Stimulated activated CD8-positive, alpha-beta memory T cell treated with anti-CD3 and anti-CD28 coated beads, Interleukin-15, amount 100 ng/mL, for 48 hours (primary cell): Measurements from ENCODE around the gene FAAH.
"Not testable (repeated sequence)": the region's sequence is repeated elsewhere in the genome, so short reads cannot be mapped to it uniquely, and the experiment has no call there.

Experiments
- DNase-seq, 2 donors: peaks; one replicate each; pipeline ENCODE4 v3.0.0-alpha.2; 2020; ENCODE audit warnings: low read depth in 2 of 2

Gene FAAH

GRCh38 chr1:46394108-46394871, at the start of gene FAAH:
Gene FAAH (plus strand): TSS chr1:46394317. CDS start chr1:46394349, 32 bp downstream.
- no peak for DNase-seq

GRCh38 chr1:46344481-46344880, 49.6 kb upstream of the FAAH start:
- no peak for DNase-seq

- no peak for DNase-seq
These were observed 48.8 kb upstream of the FAAH start for GRCh38 chr1:46345281-46345680.

DNA sequence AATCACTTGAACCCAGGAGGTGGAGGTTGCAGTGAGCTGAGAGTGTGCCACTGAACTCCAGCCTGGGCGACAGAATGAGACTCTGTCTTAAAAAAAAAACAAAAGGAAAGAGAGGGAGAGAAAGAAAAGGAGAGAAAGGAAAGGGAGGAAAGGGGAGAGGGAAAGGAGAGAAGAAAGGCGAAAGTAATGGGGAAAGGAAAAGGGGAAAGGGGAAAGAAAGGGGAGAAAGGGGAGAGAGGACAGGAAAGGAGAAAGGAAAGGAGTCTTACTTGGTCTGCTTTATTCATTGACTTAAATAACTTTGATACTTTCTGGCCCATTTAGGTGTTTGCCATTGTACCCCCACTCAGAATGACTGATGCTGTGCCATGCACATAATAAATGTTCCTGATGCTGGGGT, 41.8 kb upstream of the FAAH start:
- DNase-seq: no peak

GRCh38 chr1:46355920-46356319, 38.2 kb upstream of the FAAH start:
- not testable (repeated sequence) for DNase-seq

- no peak for DNase-seq
These were observed 32.0 kb upstream of the FAAH start for GRCh38 chr1:46362158-46362557.

- no peak for DNase-seq
These were observed 31.0 kb upstream of the FAAH start for GRCh38 chr1:46363121-46363520.

DNA sequence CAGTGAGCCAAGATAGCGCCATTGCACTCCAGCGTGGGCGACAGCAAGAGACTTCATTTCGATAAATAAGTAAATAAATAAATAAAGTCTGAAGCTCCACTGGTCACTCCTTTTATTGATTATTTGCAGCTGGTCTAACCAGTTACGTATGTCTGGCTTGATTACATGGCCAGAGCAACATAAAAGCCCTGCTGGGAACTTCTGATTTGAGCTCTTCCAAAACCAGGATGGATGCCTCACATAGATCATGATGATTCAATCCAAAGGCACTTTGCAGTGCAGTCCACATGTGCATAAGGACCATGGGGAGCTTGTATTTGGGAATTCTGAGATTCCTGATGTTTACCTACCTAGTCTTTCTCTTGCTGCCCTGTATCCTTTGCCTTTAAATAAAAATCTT, 29.5 kb upstream of the FAAH start:
- DNase-seq: no peak

DNA sequence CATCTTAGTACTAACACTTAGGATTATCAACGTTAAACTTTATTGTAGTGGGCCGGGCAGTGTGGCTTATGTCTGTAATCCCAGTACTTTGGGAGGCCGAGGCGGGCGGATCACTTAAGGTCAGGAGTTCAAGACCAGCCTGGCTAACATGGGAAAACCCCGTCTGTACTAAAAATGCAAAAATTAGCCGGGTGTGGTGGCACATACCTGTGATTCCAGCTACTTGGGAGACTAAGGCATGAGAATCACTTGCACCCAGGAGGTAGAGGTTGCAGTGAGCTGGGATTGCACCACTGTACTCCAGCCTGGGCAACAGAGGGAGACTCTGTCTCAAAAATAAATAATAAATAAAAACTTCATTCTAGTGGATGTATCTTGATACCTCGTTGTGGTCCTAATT, 28.3 kb upstream of the FAAH start:
- not testable (repeated sequence) for DNase-seq

DNA sequence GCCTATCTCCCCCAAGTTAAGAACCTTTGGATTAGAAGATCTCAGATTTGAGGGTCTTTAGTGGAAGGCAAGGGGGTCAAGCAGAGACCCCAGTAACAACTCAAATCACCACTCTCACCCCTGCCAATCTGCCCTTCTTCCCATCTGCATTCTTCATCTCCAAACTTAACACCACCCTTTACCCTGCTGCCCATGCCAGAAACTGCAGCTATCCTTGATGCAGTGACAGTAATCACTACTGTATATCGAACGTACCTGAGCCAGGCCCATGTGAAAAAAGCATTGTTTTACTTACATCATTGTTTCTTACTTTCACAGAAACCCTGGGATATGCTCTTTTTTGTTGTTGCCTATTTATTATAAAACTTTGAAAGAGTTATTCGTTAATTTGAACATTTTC, 27.0 kb upstream of the FAAH start:
- DNase-seq: no peak

DNA sequence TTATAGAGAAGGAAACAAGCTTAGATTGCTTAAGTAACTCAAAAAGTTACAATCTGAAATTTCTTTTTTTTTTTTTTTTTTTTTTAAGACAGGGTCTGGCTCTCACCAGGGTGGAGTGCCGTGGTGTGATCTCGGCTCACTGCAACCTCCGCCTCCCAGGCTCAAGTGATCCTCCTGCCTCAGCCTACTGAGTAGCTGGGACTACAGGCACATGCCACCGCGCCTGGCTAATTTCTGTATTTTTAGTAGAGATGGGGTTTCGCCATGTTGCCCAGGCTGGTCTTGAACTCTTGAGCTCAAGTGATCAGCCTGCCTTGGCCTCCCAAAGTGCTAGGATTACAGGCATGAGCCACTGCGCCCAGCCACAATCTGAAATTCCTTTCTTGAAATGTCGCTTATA, 26.4 kb upstream of the FAAH start:
- DNase-seq: not testable (repeated sequence)

GRCh38 chr1:46368791-46369190, 25.3 kb upstream of the FAAH start:
- no peak for DNase-seq

DNA sequence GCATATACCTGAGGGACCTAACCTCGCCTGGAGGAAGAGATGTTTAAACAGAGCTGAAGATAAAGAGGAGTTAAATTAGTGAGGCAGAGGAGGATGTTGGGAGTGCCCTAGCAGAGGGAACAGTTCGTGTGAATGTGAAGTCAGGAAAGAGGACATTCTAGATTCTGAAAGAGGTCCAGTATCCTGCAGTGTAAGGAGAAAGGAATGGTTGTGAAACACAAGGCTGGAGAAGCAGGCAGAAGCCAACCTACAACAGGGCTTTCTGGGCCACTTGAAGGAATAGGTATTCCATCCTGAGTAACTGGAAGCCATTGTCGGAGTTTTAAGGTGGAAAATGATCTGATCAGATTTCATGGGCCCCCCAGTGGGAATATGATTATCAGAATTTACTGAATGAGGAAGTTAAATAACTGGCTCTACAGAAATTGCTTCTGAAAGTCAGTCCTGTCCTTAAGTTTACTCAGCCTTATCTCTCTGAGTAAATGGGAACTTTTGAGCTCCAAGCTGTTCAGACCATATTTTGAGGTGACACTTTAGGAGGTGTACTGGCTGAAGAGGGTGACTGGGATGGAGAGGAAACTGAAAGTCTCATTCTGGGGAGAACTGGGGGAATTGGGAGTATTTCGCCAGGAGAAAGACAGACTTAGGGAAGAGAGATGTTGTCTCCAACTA, 24.4 kb upstream of the FAAH start:
- no peak for DNase-seq

GRCh38 chr1:46370214-46370633, 23.9 kb upstream of the FAAH start:
- DNase-seq: no peak

- no peak for DNase-seq
These were observed 21.7 kb upstream of the FAAH start for GRCh38 chr1:46372431-46372830.

- DNase-seq: no peak
These were observed 14.1 kb upstream of the FAAH start for GRCh38 chr1:46379996-46380395.

DNA sequence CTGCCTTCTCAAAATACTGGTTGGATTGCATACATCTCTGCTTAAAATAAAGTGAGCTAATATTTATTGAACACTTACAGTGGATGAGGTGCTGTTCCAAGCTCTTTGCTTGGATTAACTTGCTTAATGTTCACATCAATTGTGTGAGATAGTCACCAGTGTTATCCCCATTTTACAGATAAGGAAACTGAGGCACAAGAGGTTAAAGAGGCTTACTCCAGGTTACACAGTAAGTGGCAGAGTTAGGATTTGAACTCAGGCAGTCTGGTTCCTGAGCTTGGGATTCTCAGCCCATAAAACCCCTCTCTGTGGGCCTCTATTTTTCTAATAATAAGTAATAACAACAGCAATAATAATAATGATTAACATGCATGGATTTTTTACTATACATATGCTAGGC, 13.6 kb upstream of the FAAH start:
- DNase-seq: no peak

DNA sequence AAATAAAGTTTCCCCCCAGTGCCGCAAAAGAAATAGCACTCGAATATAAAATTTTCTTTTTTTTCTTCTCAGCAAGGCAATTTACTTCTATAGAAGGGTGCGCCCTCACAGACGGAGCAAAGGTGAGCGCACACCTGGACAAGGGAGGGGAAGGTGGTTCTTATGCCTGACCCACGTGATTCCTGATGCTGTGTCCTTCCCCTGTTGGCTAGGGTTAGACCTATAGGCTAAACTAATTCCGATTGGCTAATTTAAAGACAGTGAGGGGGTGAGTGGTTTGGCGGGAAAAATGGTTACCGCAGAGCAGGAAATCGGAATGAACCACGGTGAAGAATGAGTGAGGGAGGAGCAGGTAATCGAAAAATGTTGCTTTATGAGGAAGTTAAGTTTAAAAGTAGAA, 607 bp upstream of the FAAH start:
- DNase-seq: no peak

DNA sequence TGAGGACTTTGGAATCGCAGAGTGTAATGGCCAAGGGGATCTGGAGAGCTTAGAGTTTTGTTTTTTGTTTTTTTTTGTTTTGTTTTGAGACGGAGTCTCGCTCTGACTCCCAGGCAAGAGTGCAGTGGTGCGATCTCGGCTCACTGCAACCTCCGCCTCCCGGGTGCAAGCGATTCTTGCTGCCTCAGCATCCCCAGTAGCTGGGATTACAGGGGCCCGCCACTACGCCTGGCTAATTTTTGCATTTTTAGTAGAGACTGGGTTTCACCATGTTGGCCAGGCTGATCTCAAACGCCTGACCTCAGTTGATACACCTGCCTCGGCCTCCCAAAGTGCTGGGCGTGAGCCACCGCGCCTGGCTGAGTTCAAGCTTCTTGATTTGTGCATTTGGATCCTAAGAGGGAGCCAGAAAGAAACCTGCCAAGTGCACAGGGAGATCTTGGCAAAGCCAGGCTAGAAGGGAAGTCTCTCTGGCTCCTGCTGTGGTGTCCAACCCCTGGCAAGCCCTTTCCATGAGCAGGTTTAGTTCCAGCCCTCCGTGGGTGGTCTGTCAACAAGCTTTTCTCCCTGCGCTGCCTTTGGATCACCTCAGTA, 852 bp downstream of the FAAH start:
- no peak for DNase-seq

DNA sequence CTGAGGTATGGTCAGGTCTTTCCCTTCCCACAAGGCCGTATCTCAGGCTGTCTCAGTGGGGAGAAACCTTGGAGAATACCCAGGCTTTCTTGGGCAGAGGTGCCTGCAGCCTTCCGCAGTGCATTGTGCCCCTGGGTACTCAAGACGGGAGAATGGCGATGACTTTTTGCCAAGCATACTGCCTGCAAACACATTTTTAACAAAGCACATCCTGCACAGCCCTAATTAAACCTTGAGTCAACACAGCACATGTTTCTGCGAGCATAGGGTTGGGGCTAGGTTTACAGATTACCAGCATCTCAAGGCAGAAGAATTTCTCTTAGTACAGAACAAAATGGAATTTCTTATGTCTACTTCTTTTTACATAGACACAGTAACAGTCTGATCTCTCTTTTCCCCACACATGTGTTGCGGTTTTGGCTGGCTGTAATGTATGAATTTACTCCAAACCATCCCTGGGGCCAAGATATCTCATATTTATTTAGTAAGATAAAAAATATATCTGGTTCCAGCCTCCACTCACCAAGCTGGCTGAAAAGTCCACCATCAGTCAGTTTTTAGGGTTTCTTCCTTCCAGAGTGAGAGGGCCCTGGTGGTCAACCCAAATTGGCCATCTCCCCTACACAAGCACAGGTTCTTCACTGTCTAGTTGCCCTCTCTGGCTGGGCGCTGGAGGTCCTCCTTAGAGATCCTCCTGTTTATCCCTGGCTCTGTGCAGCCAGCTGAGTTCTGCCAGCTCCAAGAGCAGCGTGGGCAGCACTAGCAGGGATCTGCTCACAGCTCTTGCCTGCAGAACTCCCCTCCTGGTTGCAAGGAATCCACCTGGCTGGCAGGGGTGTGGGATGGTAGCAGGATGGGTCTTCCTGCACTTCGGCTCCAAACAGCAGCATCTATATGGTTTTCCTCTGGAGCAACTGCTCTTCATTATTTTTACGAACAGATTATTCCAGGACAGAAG, 2.6 kb downstream of the FAAH start:
- no peak for DNase-seq

- no peak for DNase-seq
These were observed 5.2 kb downstream of the FAAH start for GRCh38 chr1:46399307-46399706.

GRCh38 chr1:46400421-46400820, 6.3 kb downstream of the FAAH start:
- no peak for DNase-seq
